Measurements from ENCODE around the gene TDRD3.

The TDRD3 gene

DNA sequence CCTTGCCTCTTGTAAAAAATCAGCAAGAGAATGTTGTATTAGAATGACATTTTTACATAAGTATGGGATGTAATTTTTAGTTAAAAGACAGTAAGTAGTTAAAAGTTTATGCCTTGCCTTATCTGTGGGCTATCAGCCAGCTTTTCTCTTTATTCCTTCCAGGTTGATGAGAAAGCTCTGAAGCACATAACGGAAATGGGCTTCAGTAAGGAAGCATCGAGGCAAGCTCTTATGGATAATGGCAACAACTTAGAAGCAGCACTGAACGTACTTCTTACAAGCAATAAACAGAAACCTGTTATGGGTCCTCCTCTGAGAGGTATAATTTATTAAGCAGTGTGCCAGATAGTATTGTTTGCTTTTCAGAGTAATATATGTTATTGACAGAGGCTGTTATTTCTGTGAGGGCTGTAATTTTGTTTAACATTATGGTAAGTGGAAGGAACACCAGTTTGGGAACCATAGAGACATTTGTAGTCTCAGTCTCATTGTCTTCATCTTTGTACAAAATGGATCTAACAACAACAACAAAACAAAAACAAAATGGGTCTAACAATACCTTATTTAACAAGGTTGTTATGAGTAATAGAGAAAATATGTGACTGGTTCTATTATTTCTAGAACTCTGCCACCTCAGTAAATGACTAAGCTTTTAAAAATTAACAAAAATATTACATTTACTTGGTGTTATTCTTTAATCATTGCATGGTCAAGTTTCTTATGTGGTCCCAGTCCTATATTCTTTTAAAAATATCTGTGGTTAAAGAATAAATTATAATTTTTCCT is 112.8 kb downstream of the TDRD3 start:
- no peak overlapping the region for H3K27ac ChIP-seq
- H3K4me3 ChIP-seq (ENCODE audit: low read depth, low read length) = no peak overlapping the region
- no peaks in the 10 kb centered on the region for H3K9me3 ChIP-seq (ENCODE audit: control insufficient read depth, low read length)
- H3K36me3 ChIP-seq (ENCODE audit: control insufficient read depth, insufficient read depth, low read length) = no peaks in the 10 kb centered on the region
- H3K9ac ChIP-seq = no peak overlapping the region
- H3K4me2 ChIP-seq (ENCODE audit: low read length) = no peak overlapping the region
- no peaks in the 10 kb centered on the region for H3K27me3 ChIP-seq (ENCODE audit: control insufficient read depth, insufficient read depth, low read length)
- H3K79me2 ChIP-seq = no peaks in the 10 kb centered on the region
- no peak overlapping the region for H2AFZ ChIP-seq
- no peaks in the 10 kb centered on the region for H3K4me1 ChIP-seq
- TF ChIP-seq, protein P1, sequence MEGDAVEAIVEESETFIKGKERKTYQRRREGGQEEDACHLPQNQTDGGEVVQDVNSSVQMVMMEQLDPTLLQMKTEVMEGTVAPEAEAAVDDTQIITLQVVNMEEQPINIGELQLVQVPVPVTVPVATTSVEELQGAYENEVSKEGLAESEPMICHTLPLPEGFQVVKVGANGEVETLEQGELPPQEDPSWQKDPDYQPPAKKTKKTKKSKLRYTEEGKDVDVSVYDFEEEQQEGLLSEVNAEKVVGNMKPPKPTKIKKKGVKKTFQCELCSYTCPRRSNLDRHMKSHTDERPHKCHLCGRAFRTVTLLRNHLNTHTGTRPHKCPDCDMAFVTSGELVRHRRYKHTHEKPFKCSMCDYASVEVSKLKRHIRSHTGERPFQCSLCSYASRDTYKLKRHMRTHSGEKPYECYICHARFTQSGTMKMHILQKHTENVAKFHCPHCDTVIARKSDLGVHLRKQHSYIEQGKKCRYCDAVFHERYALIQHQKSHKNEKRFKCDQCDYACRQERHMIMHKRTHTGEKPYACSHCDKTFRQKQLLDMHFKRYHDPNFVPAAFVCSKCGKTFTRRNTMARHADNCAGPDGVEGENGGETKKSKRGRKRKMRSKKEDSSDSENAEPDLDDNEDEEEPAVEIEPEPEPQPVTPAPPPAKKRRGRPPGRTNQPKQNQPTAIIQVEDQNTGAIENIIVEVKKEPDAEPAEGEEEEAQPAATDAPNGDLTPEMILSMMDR (IDR thresholded peaks at IDR 0.05) = no peak

DNA sequence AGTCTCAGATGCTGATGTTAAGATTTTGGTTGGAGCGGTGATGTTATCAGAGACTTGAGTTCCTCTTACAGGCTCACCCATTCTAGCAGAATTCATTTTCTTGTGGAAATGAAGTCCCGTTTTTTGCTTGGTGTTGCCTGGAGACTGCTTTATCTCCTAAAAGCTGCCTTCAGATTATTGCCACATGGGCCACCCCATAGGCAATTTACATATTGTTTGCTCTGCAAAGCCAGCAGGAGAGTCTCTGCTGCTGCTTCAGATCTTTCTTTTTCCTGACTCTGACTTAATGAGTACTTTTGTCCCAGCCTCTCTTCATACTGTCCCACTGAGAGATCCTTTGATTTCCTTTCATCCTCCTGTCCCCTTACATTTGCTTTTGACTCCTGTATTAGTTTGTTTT is 114.6 kb downstream of the TDRD3 start:
- Histone ChIP-seq H3K9me3 (ENCODE audit: control insufficient read depth, low read length) (no peaks in the 10 kb centered on the region), H3K79me2 (no peaks in the 10 kb centered on the region), H2AFZ (no peak overlapping the region), H3K9ac (no peak overlapping the region), H3K27ac (no peak overlapping the region), H3K36me3 (ENCODE audit: control insufficient read depth, insufficient read depth, low read length) (no peaks in the 10 kb centered on the region), H3K4me1 (no peaks in the 10 kb centered on the region), H3K4me3 (ENCODE audit: low read depth, low read length) (no peak overlapping the region), H3K4me2 (ENCODE audit: low read length) (no peak overlapping the region), H3K27me3 (ENCODE audit: control insufficient read depth, insufficient read depth, low read length) (no peaks in the 10 kb centered on the region)
- TF ChIP-seq, protein P1 (IDR thresholded peaks at IDR 0.05) = no peak

DNA sequence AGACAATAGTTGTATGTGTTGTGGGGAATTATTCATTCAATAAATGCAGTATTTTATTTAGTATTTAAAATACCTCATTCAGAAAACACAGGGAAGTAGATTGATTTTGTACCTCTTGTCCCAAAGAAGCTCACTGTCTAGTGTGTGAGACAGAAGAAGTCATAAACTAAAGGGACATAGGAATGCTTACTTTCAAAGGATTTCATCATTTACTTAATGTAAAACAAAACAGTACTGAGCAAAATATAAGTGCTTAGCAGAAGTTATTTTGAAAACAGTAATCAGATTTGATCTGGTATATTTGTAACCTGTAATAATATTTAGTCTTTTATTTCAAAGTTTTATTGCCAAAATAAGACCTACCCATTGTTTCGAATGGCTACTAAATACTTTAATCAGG is 117.9 kb downstream of the TDRD3 start:
- H3K36me3 ChIP-seq (ENCODE audit: control insufficient read depth, insufficient read depth, low read length) = no peaks in the 10 kb centered on the region

GRCh38 chr13:60519496-60519895 is 122.5 kb downstream of the TDRD3 start:
- Histone ChIP-seq H3K4me3 (ENCODE audit: low read depth, low read length) (no peak overlapping the region), H3K4me1 (no peaks in the 10 kb centered on the region), H3K4me2 (ENCODE audit: low read length) (no peak overlapping the region), H3K79me2 (no peaks in the 10 kb centered on the region), H3K9ac (no peak overlapping the region), H3K9me3 (ENCODE audit: control insufficient read depth, low read length) (no peaks in the 10 kb centered on the region), H3K27me3 (ENCODE audit: control insufficient read depth, insufficient read depth, low read length) (no peaks in the 10 kb centered on the region), H2AFZ (no peak overlapping the region), H3K36me3 (ENCODE audit: control insufficient read depth, insufficient read depth, low read length) (no peaks in the 10 kb centered on the region), H3K27ac (no peak overlapping the region)
- TF ChIP-seq, protein P1 (IDR thresholded peaks at IDR 0.05) = no peak

More for the DNA sequence above, 117.9 kb downstream of the TDRD3 start:
- Histone ChIP-seq H3K9me3 (ENCODE audit: control insufficient read depth, low read length) (no peaks in the 10 kb centered on the region), H2AFZ (no peak overlapping the region), H3K4me1 (no peaks in the 10 kb centered on the region), H3K4me3 (ENCODE audit: low read depth, low read length) (no peak overlapping the region), H3K27ac (no peak overlapping the region), H3K79me2 (no peaks in the 10 kb centered on the region), H3K27me3 (ENCODE audit: control insufficient read depth, insufficient read depth, low read length) (no peaks in the 10 kb centered on the region), H3K9ac (no peak overlapping the region), H3K4me2 (ENCODE audit: low read length) (no peak overlapping the region)
- TF ChIP-seq, protein P1 (IDR thresholded peaks at IDR 0.05) = no peak
